GM21737 (cell line): ENCODE measurements around the gene CEP170.
"Not testable (repeated sequence)": the region's sequence is repeated elsewhere in the genome, so short reads cannot be mapped to it uniquely, and the experiment has no call there.

Experiments used
- ATAC-seq: cut with Tn5 transposase; IDR thresholded peaks from one replicate; pipeline ENCODE4 v1.9.1; 2021; ENCODE audit warnings: mild to moderate bottlenecking, moderate library complexity; ENCODE audit not compliant: unreplicated experiment

Gene CEP170

DNA sequence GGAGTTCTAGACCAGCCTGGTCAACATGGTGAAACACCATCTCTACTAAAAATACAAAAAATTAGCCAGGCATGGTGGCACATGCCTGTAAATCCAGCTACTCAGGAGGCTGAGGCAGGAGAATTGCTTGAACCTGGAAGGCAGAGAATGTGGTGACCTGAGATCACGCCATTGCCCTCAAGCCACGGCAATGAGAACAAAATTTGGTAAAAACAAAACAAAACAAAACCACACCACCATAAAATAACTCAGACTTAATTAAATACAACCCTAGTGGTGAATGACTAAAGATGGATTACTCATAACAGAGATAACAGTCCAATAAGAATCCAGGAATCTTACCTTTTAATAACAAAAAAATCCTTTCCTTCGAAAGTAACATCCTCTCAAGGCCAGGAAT is 167.7 kb downstream of the CEP170 start:
- not testable (repeated sequence) for ATAC-seq
